NCI-H2107 treated with DMSO at 0.1 percent for 48 hours (cell line): ENCODE measurements around the gene ADGRG6.

Experiments
- DNase-seq: peaks from one replicate; lab custom pipeline; 2025; ENCODE audit not compliant: unreplicated experiment; lab: John Stamatoyannopoulos, UW

ADGRG6 gene

DNA sequence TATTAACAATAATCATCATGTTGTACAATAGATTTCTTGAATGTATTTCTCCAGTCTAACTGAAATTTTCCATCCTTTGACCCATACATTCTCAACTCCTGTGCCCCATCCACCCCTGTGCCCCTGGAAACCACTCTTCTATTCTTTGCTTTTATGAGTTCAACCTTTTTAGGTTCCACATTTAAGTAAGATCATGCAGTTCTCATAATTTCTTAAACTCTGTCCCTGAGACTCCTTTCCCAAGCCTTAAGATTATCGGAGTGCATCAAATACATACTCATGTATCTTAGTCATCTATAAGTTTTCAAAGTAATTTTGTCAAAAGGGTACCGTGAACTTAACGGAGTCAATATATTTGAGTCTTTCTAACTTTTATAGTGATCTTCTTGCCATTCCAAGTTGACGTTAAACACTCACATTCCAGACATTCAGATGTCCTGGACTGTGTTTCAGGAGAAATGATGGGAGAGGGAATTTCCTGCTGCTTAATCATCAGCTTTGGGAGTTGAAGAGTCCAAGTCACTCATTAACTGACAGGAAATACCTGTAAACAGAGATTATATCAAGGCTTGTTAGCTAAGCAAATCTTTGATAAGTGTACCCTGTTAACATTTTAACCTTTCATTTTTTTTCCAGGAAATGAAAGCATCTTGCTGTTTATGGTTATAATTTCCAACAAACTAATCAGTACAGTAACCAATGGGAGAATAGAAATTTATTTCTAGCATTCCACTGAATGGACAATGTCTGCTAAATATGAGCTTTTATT, 73.3 kb downstream of the ADGRG6 start:
- no peak for DNase-seq

GRCh38 chr6:142376115-142376514, 74.3 kb downstream of the ADGRG6 start:
- no peak for DNase-seq

- peak; percentile 4 for DNase-seq
Observed at GRCh38 chr6:142376800-142377496, 75.1 kb downstream of the ADGRG6 start.

- no peak for DNase-seq
Observed at GRCh38 chr6:142377497-142377848, 75.7 kb downstream of the ADGRG6 start.

DNA sequence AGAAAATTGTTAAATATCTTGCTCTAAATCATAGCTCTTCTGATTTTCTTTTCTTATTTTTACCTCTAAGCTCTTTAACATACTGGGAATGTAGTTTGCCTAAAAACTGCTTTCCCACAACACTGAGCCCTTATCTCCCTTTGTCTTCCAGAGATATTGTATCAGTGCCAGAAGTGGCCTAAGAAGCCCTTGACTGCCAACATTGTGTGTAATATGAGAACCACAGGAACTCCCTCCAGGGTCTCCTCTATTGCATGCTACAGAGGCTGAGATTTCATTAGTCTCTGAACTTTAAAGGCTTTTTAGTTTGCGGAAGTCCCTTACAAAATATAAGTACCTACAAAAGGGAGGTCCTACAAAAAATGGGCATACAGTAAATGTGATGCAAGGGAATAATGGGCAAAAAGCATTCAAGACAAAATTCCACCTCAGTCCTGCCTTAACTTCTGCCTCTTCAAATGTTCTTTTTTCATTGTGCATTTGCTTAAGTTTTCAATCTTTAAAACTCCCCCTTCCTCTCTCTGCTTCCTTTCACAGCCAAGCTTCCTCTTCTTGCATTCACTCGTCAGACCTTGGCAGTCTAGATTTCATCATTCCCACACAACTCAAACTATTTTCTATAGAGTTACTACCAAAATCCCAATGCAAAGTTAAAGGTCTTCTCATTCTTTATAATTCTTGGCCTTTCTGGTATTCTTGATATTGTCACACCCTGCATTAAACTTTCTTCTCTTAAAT, 76.5 kb downstream of the ADGRG6 start:
- peak; percentile 53 for DNase-seq

GRCh38 chr6:142380626-142381025, 78.8 kb downstream of the ADGRG6 start:
- no peak for DNase-seq

GRCh38 chr6:142381181-142381580, 79.4 kb downstream of the ADGRG6 start:
- no peak for DNase-seq

DNA sequence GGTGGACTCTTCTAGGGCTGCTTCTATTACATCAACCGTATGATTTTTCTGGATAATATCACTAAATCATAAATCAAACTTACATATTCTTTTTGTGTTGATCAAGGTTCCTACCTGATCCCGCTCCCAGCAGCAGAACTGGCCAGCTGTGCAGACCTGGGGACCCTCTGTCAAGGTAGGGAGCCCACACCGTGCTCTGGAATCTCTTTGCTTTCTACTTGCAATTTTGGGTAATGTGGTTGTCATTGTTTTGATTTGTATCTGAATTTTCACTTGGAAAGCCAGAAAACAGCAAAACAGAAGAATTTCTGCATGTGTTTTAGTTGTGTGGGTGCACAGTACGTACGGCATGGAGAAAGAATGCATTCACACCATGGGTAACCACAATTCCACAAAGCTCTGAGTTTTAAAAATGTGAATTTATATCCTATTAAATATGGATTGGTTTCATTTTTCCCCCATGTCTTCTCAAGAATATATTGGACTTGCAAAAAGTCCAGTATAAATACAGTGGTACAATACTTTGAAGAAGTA, 80.1 kb downstream of the ADGRG6 start:
- DNase-seq, result no peak

- DNase-seq, result no peak
Observed at GRCh38 chr6:142384519-142385254, 82.9 kb downstream of the ADGRG6 start.

- DNase-seq, result no peak
Observed at GRCh38 chr6:142385352-142385751, 83.5 kb downstream of the ADGRG6 start.

DNA sequence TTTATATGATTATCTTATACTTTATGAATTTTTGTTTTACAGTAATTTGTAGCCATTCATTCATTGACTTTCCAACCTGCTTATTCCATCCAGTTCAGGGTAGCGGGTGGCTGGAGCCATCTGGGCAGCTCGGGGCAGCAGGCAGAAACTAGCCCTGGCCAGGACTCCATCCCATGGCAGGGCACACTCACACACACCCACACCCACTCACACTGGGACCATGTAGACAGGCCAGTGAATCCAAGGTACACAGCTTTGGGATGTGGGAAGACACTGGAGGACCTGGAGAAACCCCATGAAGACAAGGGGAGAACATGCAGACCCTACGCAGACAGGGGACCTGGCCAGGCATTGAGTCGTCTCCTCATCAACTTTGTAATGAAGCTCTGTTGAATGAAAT, 84.8 kb downstream of the ADGRG6 start:
- no peak for DNase-seq

GRCh38 chr6:142387997-142388815, 86.4 kb downstream of the ADGRG6 start:
- peak; percentile 34 for DNase-seq

DNA sequence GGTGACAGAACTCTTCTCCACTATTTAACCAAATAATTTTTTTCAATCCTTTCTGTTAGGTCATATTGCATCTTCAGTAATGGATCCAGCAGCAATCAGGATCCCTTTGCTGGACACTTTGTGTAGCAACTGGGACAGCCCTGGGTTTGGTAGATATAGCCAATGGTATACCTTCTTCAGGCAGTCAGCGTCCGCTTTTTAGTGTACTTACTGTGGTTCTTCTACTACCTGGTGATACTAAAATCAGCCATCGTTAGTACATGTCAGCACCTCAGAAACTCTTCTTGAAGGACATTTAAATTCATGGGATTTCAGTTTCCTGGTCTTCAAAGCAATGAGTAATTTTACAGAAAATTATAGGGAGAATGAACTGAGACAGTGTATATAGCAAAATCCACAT, 93.5 kb downstream of the ADGRG6 start:
- DNase-seq, result no peak

- no peak for DNase-seq
Observed at GRCh38 chr6:142395768-142396231, 94.0 kb downstream of the ADGRG6 start.

DNA sequence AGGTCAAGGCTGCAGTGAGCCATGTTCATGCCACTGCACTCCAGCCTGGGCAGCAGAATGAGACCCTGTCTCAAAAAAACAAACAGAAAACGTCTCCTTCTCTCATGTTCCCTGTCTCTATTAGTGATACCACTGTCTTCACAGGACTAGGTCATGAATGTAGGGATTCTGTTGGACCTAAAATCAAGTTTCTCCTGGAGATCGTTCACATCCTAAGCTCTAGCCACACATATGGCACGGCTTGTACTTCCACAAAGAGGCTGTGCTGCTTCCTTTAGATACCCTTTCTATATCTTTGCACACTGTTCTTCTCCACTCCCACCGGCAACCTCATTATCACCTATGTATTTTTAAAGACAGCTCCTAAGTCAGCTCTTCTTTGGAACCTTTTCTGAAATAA, 96.5 kb downstream of the ADGRG6 start:
- DNase-seq, result no peak

DNA sequence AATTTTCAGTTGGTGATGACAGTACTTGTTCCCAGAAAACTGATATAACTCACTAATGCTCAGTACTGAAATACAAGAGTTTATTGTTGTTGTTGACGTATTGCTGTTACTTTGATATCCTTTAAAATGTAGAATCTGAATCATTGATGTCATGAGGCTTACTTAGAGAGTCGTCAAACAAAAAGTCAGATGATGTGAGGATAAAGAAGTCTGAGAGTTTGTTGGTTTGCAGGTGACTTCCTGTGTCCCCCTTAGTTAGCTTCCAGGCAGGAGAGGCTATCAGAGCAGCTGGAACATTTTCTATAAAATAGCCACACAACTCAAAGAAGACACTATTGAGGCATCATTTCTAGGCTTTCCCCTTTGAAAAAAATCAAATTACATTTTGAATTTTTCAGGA, 97.9 kb downstream of the ADGRG6 start:
- DNase-seq, result no peak

GRCh38 chr6:142400495-142400894, 98.7 kb downstream of the ADGRG6 start:
- DNase-seq, result no peak

DNA sequence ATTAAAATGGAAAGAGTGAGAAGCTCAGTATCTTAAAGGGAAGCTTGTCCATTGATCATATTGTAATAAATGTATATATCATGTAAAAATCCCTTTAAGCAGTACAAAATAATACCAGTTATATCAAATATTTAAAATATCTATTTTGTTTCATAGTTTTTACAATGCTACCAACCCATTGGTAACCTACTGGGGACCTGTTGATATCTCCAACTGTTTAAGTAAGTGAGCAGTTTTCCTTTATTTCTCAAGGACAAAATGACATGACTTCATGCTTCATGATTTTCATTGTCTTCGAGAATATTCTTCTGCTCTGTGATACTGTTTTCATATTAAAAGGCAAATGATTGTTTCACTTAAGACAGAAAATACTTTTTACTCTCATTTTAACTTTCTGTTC, 100.0 kb downstream of the ADGRG6 start:
- DNase-seq, result no peak

- DNase-seq, result no peak
Observed at GRCh38 chr6:142404751-142405150, 102.9 kb downstream of the ADGRG6 start.

DNA sequence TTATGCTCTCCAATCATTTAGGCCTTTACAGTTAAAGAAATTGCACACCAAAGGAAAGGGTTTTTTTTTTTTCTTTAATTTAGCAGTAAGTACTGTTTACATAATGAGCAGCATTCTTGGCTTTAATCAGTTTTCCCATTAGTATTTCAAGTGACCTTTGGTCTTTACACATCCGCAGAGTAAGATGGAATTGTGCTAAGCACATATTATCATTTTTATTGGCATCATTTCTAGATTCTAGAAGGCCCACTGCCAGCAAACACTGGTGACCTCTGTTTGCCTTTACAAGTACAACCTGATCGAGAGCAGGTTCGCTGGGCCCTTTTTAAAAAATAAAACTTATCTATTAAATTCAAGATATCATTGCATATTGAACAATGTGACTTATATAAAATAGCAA, 104.3 kb downstream of the ADGRG6 start:
- DNase-seq, result no peak
